GM04503 (cell line): ENCODE data around the gene RAPGEF5.

Source experiments
- DNase-seq: peaks from one replicate; pipeline ENCODE4 v3.0.0-alpha.2; 2012; ENCODE audit warnings: low read depth

Gene RAPGEF5

DNA sequence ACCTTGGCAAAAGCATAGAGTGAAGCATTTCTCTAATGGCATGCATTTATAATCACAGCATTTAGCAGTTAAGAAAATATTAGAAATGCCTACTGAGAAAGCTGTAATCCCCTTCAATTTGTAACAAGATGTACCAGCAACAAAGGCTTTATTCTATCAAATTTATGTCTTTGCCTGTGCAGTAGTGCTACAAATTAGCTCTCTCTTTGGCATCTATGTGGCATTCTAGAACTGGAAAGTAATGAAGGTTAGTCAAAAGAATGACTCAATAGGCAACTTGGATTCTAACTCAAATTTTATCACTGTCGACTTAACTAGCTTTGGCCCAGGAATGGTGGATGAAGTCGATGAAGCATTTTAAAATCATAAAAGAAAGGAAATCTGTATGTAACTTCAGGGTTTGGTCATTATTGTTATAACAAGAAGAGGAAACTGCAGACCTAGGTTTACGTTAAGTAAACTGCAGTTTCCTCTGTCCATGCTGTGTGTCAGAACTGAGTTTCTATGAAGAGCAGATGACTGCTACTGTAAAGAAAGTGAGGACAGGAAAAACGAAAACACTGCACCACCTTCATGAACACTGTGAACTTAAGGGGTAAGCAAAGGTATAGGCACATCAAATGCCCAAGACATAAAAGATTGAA, 140.0 kb downstream of the RAPGEF5 start:
- no peak for DNase-seq

DNA sequence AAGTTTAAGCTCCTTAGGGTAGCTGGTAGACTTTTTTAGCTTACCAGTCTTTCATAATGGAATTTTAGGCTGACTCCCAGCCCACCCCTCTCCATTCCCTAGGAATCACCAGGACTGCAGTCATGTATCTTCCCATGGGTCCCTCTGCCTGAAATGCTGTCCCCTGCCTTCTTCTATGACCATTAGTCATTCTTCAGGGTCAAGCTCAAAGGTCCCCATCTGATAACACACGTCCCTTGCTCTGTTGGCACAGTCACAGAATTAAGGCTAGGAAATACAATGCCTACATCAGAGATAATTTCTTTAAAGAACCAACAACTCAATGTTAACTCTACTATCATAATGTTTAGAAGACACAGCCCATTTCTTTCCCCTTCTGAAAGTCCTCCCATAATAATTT, 140.6 kb downstream of the RAPGEF5 start:
- DNase-seq = no peak

DNA sequence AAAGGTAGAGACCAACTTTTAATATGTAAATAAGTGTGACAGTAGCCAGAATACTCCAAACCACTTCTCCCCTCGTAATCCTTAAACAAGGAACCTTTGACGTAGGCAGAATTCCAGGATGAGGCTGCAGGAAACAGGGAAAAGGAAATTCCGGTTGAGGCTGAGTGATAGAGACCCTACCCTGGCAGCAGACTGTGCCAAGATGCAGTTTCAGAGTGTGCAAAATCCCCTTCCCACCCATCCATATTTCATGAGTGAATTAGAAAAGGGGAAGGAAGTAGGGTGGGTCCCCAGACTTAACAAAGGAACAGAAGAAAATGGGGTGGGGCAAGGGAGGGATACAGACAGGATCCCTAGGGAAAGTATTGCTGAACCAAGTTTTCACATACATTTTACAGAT, 143.0 kb downstream of the RAPGEF5 start:
- no peak for DNase-seq

DNA sequence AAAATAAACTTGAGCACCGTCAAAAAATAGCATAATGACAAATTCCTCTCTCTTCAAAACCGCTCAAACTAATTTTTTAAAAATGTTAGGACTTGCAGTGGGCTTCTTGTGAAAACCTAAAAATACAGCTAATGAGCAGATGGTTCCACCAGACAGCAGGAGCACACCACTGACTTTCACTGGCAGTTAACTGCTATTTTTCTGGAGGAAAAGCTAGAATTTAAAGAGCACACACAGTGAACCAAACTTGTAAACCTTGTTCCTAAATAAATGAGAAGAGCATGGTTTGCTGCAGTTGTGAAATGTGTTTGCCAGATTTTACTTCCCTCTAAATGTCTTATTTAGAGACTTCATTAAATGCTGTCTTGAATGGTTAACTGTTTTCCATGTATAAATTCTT, 143.9 kb downstream of the RAPGEF5 start:
- DNase-seq = no peak

DNA sequence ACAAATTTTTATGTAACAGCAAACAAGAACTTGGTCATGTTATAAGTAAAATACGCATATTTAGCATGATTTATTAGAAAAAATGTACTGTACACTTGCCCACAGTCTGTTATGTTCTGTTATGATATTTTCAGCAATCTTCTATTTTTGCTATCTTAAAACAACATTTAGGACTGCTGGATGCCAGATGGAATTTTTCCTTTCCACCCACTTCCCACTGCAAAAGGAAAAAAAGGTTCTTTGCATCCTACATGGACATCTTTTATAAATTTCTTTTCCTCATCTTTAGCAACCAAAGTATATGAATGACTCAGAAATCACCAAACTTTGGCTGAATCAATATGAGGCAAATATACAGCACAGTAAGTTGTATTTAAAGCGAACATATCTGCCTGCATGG, 146.0 kb downstream of the RAPGEF5 start:
- no peak for DNase-seq

DNA sequence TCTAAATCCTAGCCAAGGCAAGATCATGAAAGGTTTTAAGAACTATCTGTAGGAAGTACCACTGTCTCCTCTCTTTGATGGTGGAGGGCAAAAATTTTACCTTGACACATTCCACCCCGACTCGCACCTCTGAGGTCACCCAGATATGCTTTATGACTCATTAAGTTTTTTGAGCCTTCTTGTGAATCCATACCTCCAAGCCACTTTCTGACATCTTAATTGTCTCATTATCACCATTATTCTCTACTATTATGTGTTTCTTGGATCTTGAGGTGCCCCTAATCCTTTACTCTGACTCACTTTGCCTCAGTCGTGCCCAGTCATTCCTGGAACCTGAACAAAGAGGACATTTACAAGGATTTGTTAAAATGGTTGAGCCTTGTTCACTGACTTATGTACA, 146.6 kb downstream of the RAPGEF5 start:
- DNase-seq = no peak

DNA sequence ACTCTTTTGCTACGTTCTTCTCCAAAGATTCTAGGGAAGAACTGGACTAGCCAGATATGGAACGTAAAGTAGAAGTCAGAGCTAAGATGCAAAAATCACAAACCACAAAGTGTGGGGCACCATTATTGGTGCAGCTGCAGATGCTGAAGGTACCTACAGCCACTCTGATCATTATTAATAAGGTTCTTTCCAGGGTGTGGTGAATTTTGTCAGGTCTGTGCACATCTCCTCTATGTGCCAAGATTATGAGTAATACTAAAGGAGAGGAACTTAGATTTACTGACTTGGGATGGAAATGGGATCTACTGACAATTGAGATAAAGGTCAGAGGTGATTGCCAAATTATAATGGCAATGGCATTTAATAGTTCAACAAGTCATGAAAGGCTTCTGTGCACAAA, 148.2 kb downstream of the RAPGEF5 start:
- DNase-seq = no peak

DNA sequence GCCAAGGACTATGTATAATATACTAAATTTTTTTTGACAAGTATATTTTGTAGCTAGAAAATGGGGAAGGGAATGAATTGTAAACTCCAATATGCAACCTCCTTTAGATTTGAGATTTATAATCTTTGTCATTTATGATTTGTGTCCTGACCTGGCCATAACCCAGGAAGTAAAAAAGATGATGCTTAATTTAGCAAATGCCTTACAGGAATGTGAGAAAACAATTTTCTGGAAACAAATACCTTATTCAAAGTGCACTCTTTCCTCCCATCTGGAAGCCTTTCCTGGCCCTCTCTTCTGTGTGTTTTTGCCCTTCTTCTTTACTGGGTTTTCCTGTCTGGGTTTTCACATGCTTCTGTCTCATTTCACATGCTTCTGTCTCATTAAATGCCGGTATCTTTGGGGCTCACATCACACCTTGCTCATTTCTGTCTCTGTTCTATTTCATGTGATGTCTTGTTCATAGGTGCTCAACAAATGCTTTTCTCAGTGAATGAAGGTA, 149.2 kb downstream of the RAPGEF5 start:
- DNase-seq = no peak

DNA sequence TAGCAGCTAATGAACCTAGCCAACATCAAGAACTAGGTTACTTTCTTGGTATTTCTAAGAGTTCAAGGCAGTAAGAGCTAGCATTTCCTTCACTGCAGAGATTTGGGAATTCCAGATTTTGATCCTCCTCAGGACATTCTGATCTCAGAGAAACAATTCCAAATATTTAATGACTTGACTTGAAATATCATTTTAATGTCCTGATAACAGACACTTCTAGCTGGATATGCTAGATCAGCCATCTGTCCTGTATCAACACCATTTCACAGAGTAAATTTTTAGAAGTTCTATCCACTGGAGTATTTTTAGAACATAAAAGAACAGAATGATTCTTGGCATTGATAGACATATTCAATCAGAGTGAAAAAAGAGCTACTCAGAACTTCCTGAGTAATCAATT, 151.3 kb downstream of the RAPGEF5 start:
- no peak for DNase-seq

DNA sequence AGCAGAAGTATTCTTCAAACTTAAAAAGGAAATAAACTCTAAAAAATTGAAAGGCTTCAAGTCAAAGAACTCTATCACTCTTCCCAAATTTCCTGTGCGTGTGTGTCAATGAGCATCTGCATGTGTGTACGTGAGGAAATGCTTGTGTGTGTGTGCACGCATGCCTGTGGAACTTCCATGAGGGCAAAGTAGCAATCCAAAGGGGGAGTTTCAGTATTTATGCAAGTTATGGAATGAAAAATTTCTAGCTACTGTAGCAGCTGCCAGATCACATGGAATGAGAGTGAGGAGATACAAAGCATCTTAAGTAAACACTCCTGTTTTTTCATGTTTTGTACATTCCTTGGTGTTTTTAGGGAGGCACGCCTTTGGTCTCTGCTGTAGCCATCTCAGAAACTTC, 152.6 kb downstream of the RAPGEF5 start:
- no peak for DNase-seq

DNA sequence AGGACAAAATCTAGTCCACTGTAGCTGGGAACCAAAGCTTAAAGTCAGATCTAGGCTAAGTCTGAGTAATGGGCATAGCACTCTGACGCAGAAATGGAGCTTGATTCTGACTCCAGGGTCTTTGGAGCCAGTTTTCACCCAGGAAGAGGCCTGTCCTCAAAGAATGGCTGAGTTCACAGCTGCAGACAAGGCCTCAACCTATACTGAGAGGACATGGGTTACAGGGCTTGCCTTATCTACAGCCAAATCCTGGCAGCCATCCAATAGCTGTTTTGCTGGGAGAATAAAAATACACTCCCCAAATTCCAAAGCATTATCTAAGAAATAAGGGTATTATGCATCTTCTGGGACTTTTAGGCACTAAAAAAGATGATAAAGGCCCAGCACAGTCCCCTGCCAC, 154.8 kb downstream of the RAPGEF5 start:
- no peak for DNase-seq

DNA sequence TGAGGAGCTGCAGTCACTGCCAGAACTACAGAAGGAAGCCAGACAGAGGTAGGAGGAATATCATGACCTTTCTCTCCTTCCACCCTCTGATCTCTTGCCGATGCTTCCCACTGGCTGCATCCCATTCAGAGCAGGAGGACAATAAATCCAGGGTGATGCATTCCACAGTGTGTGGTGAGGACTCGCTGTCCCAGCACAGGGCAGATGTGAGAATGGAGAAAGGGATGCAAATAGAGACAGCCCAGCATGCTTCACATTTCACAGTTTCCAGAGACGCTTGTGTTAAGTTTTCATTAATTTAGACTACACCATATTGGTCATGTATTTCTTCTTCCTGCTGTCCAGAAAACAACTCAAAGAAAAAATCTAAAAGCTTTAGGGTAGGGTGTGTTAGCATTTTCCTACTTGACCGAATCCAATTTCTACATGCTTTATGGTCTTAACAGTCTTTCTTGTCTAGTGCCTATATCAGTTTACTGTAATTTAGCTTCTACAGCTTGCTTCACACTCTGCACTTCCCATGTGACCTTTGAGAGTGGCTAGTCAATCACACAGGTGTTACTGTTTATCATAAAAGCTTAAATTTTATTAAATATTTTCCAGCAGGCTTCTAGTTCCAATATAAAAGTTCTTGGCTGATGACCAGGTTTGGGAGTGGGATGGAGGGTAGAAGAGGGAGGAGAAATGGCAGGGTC, 155.6 kb downstream of the RAPGEF5 start:
- no peak for DNase-seq

DNA sequence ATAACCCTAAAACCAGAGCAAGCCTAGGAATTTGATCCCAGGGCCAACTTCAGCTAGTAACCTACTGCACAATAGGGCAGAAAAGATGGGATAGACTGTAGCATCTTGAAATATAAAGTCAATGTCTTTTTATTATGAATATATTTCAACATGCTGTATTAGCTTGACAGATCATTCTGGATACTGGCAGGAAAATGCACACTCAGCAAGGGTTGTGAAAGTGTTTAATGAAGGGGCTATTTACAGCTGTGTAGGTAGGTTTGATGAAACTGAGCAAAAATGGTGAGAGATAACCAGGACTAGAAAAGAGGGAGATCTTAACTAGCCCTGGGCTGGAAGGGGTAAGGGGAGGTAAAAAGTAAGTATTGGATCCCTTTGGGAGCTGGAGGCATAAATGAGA, 156.2 kb downstream of the RAPGEF5 start:
- no peak for DNase-seq

DNA sequence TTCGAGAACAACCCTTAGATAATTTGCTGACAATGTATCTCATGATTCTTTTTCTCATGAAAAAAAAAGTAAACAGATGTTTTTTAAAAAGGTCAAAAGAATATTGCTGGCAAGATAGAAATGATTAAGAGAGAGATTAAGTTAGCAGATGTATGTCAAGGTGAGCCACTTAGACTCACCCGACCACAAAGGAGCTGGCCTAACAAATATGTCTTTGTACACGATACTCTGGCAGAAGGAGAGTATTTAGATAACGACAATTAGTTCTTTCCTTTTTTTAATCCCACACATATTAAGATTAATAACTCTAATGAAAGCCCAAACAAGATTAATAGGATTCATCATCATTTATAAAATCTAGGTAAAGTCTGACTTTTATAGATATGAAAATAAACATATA, 156.7 kb downstream of the RAPGEF5 start:
- no peak for DNase-seq

DNA sequence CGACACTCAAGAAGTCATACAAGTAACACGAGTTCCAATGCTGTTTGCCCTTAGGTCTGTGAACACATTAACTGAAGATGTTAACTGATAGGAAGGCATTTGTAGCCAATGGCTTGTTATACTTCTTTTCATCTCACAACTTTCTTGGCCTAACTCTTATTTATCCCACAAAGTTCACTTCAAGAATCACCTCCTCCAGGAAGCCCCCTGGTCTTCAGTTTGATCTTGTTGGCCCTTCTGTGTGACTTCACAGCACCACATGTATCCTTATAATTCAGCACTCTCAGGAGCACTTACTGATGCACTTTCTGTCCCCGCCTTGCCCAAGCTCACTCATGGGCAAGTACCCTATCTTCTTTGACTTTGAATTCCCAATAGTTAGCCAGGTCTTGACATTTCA, 159.6 kb downstream of the RAPGEF5 start:
- no peak for DNase-seq

DNA sequence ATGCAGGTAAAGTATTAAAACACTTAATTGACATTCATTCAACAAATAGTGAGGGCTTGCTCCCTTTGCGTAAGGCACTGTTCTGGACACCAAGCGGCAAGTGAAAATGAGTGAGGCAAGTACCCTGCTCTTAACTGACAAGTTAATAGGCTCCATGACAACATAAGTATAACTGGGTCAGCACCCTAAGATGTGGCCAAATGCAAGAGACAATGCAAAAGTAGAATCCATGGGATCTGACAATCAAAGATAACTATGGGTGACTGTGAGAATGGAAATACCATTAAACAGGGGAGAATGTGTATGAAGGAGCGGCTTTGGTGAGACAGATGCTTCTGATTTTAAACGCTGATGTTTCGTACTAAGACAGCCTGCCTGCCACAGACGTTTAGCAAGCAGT, 160.5 kb downstream of the RAPGEF5 start:
- no peak for DNase-seq

DNA sequence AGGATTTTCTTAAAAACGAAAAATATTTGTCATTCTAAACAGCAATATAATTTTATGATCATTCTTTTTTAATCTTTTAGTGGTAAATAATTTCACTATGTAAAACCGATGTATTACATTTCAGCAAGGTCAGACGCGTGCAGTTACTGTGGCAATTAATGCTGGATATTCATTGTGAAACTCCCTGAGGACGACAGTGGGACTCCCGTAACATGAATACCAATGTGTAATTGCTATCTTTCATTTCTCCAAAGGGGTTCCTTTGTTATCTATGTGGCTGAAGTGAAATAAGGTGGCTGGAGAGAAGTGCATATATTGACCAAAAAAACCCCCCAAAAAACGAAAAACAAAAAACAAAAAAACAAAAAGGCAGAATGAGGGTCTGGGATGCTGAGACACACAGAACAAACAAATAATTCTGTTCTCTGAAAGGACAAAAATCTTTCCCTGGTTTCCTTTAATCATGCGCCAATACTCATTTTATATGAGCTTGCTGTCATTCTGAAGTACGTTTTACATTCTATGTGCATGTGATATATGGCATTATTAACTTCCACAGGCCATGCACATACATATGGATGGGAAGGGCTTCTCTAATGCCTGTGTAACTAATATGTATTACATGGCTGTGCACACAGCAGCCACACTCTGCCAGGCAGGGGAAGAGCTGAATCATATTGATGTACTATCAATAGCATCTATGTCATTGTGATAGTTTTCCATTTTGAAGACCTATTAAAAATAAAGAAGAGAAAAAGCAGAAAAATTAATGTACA, 161.4 kb downstream of the RAPGEF5 start:
- DNase-seq = no peak

DNA sequence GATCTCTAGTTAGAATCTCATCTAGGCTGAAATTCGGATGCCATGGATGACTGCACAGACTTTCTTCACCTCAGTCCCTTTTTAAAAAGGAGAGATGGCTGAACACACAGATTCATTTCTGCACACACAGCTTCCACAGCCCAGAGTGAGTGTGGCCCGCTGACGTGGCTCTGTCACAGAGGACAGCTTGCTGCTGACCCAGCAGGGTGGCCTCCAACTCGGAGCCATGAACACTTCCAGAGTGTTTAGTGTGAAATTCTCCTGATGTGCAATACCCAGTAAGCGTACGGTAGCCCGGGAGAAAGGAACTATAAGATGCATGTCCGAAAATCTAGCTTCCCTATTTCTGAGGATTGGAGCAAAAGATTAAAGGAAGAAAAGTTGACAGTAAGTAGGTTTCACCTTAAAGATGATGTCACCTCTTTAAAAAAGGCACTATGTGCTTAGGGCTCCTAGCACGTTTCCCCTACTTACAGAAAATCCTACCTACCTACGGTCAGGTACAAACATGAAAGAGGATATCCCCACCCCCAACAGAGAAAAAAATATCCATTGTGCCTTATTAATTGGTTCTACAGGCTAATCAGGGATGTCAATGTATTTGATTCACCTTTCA, 162.2 kb downstream of the RAPGEF5 start:
- no peak for DNase-seq

DNA sequence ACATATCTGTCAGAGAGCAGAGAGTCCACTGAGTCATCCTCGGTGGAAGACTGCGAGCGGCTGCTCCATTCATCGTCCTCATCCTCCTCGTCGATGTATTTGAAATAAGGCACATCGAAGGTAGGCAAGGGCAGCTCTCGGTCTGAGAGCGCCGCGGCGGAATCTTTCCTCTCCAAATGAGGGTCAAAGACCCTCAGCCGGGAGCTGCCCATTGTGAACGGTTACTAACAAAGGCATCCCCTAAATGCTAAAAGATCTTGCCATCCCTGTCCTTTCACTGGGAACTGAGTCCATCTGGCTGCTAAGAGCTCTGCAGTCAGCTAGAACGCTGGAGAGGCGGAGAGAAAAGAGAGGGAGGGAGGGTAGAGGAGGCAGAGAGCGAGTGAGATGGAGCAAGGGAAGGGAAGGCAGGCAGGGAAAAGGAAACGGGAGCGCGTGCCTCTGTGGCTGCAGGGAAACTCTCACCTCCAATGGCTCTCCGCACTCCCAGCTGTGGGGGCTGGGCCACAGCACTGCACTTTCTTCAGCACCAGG, 163.4 kb downstream of the RAPGEF5 start:
- no peak for DNase-seq

DNA sequence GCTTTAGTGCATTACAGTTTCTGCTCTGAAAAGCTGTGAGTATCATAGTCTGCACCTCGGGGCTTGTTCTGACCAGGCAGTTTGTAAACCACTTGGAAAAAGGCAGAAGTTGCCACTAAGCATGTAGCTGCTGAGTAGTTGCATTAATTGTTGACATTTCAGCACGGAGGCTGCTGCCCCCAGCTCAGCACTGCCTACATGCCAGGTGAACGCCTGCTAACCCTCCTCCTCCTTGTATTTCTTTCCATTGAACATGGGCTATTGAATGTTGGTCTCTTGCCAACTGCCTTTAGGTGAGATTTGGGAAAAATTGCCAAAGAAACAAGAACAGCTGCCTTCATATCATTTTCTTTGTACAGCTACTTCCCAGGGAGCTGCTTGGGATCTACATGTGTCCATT, 164.2 kb downstream of the RAPGEF5 start:
- DNase-seq = no peak

DNA sequence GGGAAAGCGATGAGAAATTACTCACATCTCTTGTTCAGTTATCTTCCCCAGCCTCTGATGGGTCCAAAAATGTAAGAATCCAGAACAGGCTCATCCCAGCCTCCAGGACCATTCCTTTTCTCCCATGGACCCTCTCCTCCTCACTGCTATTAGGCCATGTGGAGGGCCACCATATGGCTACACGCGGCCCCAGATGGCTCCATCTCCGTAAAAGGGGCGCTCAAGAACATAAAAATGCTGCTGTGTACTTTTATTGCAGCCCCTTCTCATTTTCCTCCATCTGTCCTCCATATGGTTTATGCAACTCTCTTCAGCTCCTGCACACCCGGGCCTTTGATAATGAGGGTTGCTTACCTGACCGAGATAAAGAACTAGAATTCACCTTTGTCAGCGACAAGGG, 166.2 kb downstream of the RAPGEF5 start:
- no peak for DNase-seq

DNA sequence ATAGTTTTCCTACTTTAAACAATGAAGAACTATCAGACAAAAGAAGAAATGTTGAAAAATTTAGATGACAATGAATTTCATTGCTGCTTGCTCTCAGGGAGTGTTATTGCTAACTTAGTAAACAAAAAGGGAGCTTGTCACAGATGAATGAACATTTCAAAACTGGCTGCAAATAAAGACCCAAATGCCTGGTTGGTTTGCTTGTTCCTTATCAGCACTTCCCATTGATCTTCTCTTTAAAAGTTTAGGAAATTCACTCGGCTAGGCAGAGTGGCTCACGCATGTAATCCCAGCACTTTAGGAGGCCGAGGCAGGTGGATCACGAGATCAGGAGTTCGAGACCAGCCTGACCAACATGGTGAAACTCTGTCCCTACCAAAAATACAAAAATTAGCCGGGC, 167.2 kb downstream of the RAPGEF5 start:
- no peak for DNase-seq

DNA sequence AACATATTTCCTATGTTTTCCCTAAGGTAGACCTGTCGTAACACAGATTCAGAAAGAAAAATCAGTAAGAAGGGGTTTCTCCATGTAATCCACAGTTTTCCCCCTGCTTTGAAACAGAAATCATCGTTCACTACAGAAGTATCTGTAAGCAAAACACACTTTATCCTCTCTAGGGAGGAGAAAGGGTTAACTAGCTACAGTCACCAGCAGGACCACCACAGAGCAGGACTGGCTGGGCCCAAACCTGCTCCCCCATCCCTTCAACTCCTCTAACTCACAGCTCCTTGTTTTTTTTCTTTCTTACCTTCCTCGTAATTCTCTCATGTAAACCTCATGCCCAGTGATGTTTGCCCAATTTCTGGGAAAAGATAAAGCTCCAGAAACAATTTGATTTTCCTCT, 167.7 kb downstream of the RAPGEF5 start:
- no peak for DNase-seq
